Stimulated activated CD8-positive, alpha-beta memory T cell treated with anti-CD3 and anti-CD28 coated beads, Interleukin-12 subunit alpha, Interleukin-12 subunit beta, amount 100 ng/mL, for 24 hours (primary cell): ENCODE data around the gene NSFL1C.

Experiments
- DNase-seq: peaks from one replicate; pipeline ENCODE4 v3.0.0-alpha.2; 2020; ENCODE audit errors: extremely low read depth

NSFL1C gene

GRCh38 chr20:1460275-1460674 lies 6.4 kb downstream of the NSFL1C start:
- DNase-seq: no peak

- no peak for DNase-seq
Measured at GRCh38 chr20:1457992-1458391, 8.7 kb downstream of the NSFL1C start.

- DNase-seq: no peak
Measured at GRCh38 chr20:1456300-1456699, 10.3 kb downstream of the NSFL1C start.

- no peak for DNase-seq
Measured at GRCh38 chr20:1450926-1451491, 15.6 kb downstream of the NSFL1C start.

- DNase-seq: no peak
Measured at GRCh38 chr20:1449370-1449769, 17.3 kb downstream of the NSFL1C start.

GRCh38 chr20:1448081-1448620 lies 18.5 kb downstream of the NSFL1C start:
- DNase-seq: no peak

- DNase-seq: no peak
Measured at GRCh38 chr20:1446536-1446935, 20.1 kb downstream of the NSFL1C start.

- no peak for DNase-seq
Measured at GRCh38 chr20:1443085-1443484, 23.6 kb downstream of the NSFL1C start.

- DNase-seq: no peak
Measured at GRCh38 chr20:1442304-1442703, 24.3 kb downstream of the NSFL1C start.

- DNase-seq: no peak
Measured at GRCh38 chr20:1441133-1441532, 25.5 kb downstream of the NSFL1C start.

- no peak for DNase-seq
Measured at GRCh38 chr20:1440024-1440423, 26.6 kb downstream of the NSFL1C start.

GRCh38 chr20:1438361-1438760 lies 28.3 kb downstream of the NSFL1C start:
- DNase-seq: no peak

- DNase-seq: peak; percentile 38
Measured at GRCh38 chr20:1437235-1437904, 29.3 kb downstream of the NSFL1C start.

- no peak for DNase-seq
Measured at GRCh38 chr20:1436263-1436662, 30.4 kb downstream of the NSFL1C start.

GRCh38 chr20:1435337-1435699 lies 31.3 kb downstream of the NSFL1C start:
- no peak for DNase-seq

- DNase-seq: peak; percentile 30
Measured at GRCh38 chr20:1434571-1435336, 31.9 kb downstream of the NSFL1C start.

- DNase-seq: no peak
Measured at GRCh38 chr20:1431158-1431557, 35.5 kb downstream of the NSFL1C start.

- DNase-seq: no peak
Measured at GRCh38 chr20:1430004-1430451, 36.6 kb downstream of the NSFL1C start.

- no peak for DNase-seq
Measured at GRCh38 chr20:1429143-1429728, 37.4 kb downstream of the NSFL1C start.

- DNase-seq: no peak
Measured at GRCh38 chr20:1427457-1428054, 39.1 kb downstream of the NSFL1C start.

- no peak for DNase-seq
Measured at GRCh38 chr20:1426231-1426849, 40.3 kb downstream of the NSFL1C start.

- no peak for DNase-seq
Measured at GRCh38 chr20:1424336-1424735, 42.3 kb downstream of the NSFL1C start.
